ENCODE measurements around the gene SLC16A12. TPM values are rescaled to one million over a fixed set of nuclear protein-coding genes. Genes with fewer than 3 reads are reported as not detected.

The SLC16A12 gene
- total RNA-seq, 1 donor from 2014 or later: 3.7 TPM

DNA sequence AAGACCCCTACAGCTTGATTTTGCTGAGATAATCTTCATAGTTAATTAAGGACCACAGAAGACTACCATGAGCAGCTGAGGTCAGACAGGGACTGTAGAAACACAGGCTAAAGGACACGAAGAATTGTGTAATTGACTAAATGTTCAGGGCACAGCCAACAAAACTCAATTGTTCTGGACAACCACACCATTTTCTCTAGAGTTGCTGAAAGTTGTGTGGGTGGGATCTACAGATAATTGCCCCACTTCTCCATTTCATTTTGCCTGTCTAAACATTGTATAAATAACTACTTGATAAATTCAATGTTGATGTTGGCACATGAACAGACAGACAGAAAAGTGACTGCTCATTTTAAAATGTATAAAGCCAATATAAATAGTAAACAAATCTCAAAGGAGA is 39.0 kb upstream of the SLC16A12 start:
- no peak for DNase-seq (ENCODE audit: low read depth)
- TF ChIP-seq, protein P1, sequence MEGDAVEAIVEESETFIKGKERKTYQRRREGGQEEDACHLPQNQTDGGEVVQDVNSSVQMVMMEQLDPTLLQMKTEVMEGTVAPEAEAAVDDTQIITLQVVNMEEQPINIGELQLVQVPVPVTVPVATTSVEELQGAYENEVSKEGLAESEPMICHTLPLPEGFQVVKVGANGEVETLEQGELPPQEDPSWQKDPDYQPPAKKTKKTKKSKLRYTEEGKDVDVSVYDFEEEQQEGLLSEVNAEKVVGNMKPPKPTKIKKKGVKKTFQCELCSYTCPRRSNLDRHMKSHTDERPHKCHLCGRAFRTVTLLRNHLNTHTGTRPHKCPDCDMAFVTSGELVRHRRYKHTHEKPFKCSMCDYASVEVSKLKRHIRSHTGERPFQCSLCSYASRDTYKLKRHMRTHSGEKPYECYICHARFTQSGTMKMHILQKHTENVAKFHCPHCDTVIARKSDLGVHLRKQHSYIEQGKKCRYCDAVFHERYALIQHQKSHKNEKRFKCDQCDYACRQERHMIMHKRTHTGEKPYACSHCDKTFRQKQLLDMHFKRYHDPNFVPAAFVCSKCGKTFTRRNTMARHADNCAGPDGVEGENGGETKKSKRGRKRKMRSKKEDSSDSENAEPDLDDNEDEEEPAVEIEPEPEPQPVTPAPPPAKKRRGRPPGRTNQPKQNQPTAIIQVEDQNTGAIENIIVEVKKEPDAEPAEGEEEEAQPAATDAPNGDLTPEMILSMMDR (conservative IDR thresholded peaks at IDR 0.05; ENCODE audit: low read depth, low read length): no peak
- H3K4me3 ChIP-seq (ENCODE audit: low read depth, low read length): no peak overlapping the region

GRCh38 chr10:89567576-89568245 is 32.3 kb upstream of the SLC16A12 start:
- no peak overlapping the region for H3K4me3 ChIP-seq (ENCODE audit: low read depth, low read length)
- TF ChIP-seq, protein P1 (conservative IDR thresholded peaks at IDR 0.05; ENCODE audit: low read depth, low read length): no peak
- no peak for DNase-seq (ENCODE audit: low read depth)

- no peak for DNase-seq (ENCODE audit: low read depth)
- TF ChIP-seq, protein P1 (conservative IDR thresholded peaks at IDR 0.05; ENCODE audit: low read depth, low read length): no peak
Observed at GRCh38 chr10:89566992-89567391, 31.6 kb upstream of the SLC16A12 start.

DNA sequence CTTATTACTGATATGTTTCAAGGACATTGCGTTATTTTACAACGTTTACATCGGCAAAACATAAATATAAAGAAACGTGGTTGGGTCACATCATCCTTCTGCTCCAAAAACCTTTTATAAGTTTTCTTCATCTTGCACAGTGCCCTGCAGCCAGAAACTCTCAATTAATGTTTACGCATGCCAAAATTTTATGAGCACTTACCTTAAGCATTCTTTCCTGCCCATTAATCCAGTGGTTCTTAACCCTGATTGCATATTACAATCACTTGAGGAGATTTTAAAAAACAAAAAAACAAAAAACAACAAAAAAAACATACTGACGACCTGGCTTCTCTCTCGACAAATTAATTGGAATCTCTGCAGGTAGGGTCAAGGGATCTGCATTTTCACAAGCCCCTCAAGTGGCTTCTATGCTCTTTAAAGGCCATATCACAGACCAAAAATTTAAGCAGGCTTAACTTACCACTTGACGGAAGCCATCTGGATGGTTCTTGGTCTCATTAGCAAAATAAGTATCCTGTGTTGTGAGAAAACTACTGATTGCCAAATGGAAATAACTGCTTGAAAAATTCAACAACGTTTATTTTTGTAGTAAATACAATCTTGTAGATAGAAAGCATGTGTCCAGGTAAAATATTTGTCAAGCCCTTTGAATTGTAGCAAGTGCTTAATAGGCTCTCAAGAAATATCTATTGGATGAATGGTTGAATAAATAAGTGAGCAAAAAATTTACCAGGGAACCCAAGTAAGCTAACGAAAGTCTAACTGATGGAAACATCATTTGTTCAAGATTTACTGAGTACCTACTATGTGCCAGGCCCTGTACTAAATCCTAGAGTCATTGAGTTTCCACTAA is 30.9 kb upstream of the SLC16A12 start:
- TF ChIP-seq, protein P1 (conservative IDR thresholded peaks at IDR 0.05; ENCODE audit: low read depth, low read length): no peak
- H3K4me3 ChIP-seq (ENCODE audit: low read depth, low read length): no peak overlapping the region
- no peak for DNase-seq (ENCODE audit: low read depth)

More at GRCh38 chr10:89566992-89567391, 31.6 kb upstream of the SLC16A12 start:
- H3K4me3 ChIP-seq (ENCODE audit: low read depth, low read length): no peak overlapping the region

DNA sequence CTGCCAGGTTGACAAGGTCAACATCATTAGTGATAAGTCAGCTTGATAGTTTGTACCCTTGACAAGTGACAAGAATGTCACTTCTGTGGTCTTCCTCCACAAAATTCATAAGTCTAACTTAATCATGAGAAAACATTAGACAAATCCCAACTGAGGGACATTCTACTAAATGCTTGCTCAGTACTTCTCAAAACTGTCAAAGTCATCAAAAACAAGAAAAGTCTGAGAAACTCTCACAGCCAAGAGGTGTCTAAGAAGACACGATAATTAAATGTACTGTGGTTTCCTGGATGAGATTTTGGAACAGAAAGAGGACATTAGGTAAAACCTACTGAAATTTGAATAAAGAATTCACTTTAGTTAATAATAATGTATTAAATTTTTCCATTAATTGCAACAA is 29.8 kb upstream of the SLC16A12 start:
- TF ChIP-seq, protein P1 (conservative IDR thresholded peaks at IDR 0.05; ENCODE audit: low read depth, low read length): no peak
- no peak overlapping the region for H3K4me3 ChIP-seq (ENCODE audit: low read depth, low read length)
- DNase-seq (ENCODE audit: low read depth): no peak

GRCh38 chr10:89563861-89564478 is 28.6 kb upstream of the SLC16A12 start:
- H3K4me3 ChIP-seq (ENCODE audit: low read depth, low read length): no peak overlapping the region
- DNase-seq (ENCODE audit: low read depth): no peak
- TF ChIP-seq, protein P1 (conservative IDR thresholded peaks at IDR 0.05; ENCODE audit: low read depth, low read length): peak; percentile 72
